ENCODE measurements around the gene RNF130. TPM values are rescaled to one million over a fixed set of nuclear protein-coding genes. Genes with fewer than 3 reads are reported as not detected.
"Not testable (repeated sequence)": the region's sequence is repeated elsewhere in the genome, so short reads cannot be mapped to it uniquely, and the experiment has no call there.

RNF130 gene
- total RNA-seq, 1 donor from 2014 or later = 183 TPM

- H3K4me3 Mint-ChIP-seq = no peak overlapping the region
- Histone ChIP-seq H3K4me3 (no peak overlapping the region), H2AFZ (replicated peaks) (no peak overlapping the region), H3K27me3 (no peaks in the 10 kb centered on the region), H4K20me1 (ENCODE audit: low read depth) (no peaks in the 10 kb centered on the region), H3K36me3 (no peaks in the 10 kb centered on the region), H3K4me1 (no peaks in the 10 kb centered on the region), H3F3A (ENCODE audit: low read depth) (peaks cover 23% of the 10 kb centered on the region), H3K4me2 (no peak overlapping the region), H3K79me2 (ENCODE audit: low read depth) (no peaks in the 10 kb centered on the region), H3K9me3 (ENCODE audit: low read depth) (no peaks in the 10 kb centered on the region), H3K27ac (no peak overlapping the region), H3K9ac (no peak overlapping the region)
- H3K9me3 Mint-ChIP-seq = peaks cover 2% of the 10 kb centered on the region
- TF ChIP-seq EZH2phosphoT487 (IDR thresholded peaks at IDR 0.05) = no peak
- TF ChIP-seq EZH2 (IDR thresholded peaks at IDR 0.05) = no peak
- TF ChIP-seq, protein P1, sequence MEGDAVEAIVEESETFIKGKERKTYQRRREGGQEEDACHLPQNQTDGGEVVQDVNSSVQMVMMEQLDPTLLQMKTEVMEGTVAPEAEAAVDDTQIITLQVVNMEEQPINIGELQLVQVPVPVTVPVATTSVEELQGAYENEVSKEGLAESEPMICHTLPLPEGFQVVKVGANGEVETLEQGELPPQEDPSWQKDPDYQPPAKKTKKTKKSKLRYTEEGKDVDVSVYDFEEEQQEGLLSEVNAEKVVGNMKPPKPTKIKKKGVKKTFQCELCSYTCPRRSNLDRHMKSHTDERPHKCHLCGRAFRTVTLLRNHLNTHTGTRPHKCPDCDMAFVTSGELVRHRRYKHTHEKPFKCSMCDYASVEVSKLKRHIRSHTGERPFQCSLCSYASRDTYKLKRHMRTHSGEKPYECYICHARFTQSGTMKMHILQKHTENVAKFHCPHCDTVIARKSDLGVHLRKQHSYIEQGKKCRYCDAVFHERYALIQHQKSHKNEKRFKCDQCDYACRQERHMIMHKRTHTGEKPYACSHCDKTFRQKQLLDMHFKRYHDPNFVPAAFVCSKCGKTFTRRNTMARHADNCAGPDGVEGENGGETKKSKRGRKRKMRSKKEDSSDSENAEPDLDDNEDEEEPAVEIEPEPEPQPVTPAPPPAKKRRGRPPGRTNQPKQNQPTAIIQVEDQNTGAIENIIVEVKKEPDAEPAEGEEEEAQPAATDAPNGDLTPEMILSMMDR (IDR thresholded peaks at IDR 0.05) = no peak
- H3K4me1 Mint-ChIP-seq = peaks cover 15% of the 10 kb centered on the region
- H3K36me3 Mint-ChIP-seq = no peaks in the 10 kb centered on the region
- peak overlapping the region; percentile 35 for H3K27ac Mint-ChIP-seq
- DNase-seq (ENCODE audit: low spot score) = no peak
- peaks cover 12% of the 10 kb centered on the region for H3K27me3 Mint-ChIP-seq (ENCODE audit: insufficient read depth, low read depth)
These were observed 21.7 kb upstream of the RNF130 start for GRCh38 chr5:180093241-180093640.

DNA sequence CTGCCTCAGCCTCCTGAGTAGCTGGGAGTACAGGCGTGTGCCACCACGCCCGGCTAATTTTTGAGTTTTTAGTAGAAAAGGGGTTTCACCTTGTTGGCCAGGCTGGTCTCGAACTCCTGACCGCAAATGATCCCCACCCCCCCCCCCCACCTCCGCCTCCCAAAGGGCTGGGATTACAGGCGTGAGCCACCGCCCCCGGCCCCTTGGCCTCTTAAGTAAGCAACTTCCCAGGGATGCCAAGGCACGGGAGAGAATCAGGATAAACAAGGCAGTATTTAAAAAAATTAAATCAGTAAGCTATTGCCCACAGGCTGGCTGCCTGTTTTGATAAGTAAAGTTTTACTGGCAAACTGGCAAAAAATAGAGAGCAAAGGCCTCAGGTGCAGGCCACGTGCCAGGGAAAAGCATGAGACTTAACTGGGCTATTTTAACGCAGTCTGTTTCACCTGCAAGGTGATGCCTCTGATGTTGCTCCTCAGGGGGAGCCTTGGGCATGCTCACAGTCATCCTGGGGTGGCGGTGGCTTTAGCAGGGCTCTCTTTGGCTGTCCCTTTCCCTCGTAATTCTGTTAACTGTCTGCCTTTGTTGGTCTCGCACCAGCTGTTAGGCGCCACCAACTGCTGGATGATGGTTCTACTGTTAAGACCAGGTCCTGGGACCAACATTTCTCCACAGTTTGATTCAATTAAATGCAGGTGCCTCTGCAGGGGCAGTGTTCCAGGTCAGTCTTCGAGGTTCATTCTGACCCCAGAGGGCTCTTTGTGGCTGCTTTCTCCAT is 19.4 kb upstream of the RNF130 start:
- Histone ChIP-seq H3K27me3 (no peaks in the 10 kb centered on the region), H3K79me2 (ENCODE audit: low read depth) (no peaks in the 10 kb centered on the region), H4K20me1 (ENCODE audit: low read depth) (no peaks in the 10 kb centered on the region), H2AFZ (replicated peaks) (no peak overlapping the region), H3K4me2 (peak overlapping the region; percentile 23), H3K4me1 (peaks cover under 1% of the 10 kb centered on the region), H3K9ac (no peak overlapping the region), H3K36me3 (no peaks in the 10 kb centered on the region), H3K4me3 (peak overlapping the region; percentile 41), H3K9me3 (ENCODE audit: low read depth) (no peaks in the 10 kb centered on the region), H3F3A (ENCODE audit: low read depth) (peaks cover 28% of the 10 kb centered on the region), H3K27ac (peak overlapping the region; percentile 23)
- H3K4me1 Mint-ChIP-seq = peaks cover 24% of the 10 kb centered on the region
- H3K36me3 Mint-ChIP-seq = no peaks in the 10 kb centered on the region
- peaks cover 6% of the 10 kb centered on the region for H3K9me3 Mint-ChIP-seq
- DNase-seq (ENCODE audit: low spot score) = peak; percentile 78
- H3K4me3 Mint-ChIP-seq = peak overlapping the region; percentile 80
- peaks cover 10% of the 10 kb centered on the region for H3K27me3 Mint-ChIP-seq (ENCODE audit: insufficient read depth, low read depth)
- TF ChIP-seq, protein P1 (IDR thresholded peaks at IDR 0.05) = peak; percentile 44
- no peak for TF ChIP-seq EZH2phosphoT487 (IDR thresholded peaks at IDR 0.05)
- H3K27ac Mint-ChIP-seq = peak overlapping the region; percentile 96

DNA sequence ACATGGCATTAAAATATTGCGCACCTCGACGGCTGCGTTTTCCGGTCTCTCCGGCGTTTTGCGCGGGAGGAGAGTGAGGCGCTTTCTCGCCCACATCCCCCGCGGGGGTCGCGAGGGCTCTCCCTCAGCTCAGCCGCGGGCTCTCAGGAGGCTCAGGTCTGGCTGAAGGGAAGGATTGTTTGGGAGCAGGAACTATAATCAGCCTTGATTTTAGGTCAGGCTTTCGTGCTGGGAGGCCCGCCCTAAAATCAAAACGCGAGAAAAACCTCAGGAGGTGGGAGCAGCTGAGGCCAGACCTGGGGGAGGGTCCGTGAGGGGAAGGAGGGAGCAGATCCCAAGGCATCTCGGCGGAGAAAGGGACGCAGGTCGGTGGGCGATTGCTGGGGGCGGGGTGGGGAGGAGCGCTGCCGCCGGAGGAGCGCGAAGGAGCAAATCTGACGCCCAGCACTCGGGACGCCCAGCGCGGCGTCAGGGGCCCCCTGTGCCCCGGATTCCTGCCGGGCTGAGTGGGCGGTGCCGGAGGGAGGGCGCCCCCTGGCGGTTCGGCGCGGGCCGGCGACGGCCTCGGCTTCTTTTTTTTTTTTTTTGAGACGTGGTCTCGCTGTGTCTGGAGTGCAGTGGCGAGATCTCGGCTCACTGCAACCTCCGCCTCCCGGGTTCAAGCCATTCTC is 18.7 kb upstream of the RNF130 start:
- Mint-ChIP-seq H3K4me3 (peak overlapping the region; percentile 87), H3K4me1 (peaks cover 29% of the 10 kb centered on the region), H3K27ac (peak overlapping the region; percentile 94), H3K27me3 (ENCODE audit: insufficient read depth, low read depth) (peaks cover 8% of the 10 kb centered on the region), H3K36me3 (no peaks in the 10 kb centered on the region), H3K9me3 (peaks cover 8% of the 10 kb centered on the region)
- no peak overlapping the region for H3K9ac ChIP-seq
- no peaks in the 10 kb centered on the region for H3K79me2 ChIP-seq (ENCODE audit: low read depth)
- no peaks in the 10 kb centered on the region for H3K36me3 ChIP-seq
- no peaks in the 10 kb centered on the region for H3K27me3 ChIP-seq
- no peaks in the 10 kb centered on the region for H4K20me1 ChIP-seq (ENCODE audit: low read depth)
- peak overlapping the region; percentile 71 for H3K4me2 ChIP-seq
- TF ChIP-seq EZH2phosphoT487 (IDR thresholded peaks at IDR 0.05) (no peak), EZH2 (IDR thresholded peaks at IDR 0.05) (no peak)
- TF ChIP-seq, protein P1 (IDR thresholded peaks at IDR 0.05) = peak; percentile 80
- no peaks in the 10 kb centered on the region for H3K9me3 ChIP-seq (ENCODE audit: low read depth)
- H3K27ac ChIP-seq = peak overlapping the region; percentile 79
- H3F3A ChIP-seq (ENCODE audit: low read depth) = peaks cover 35% of the 10 kb centered on the region
- peak; percentile 95 for DNase-seq (ENCODE audit: low spot score)
- H2AFZ ChIP-seq (replicated peaks) = peak overlapping the region; percentile 82
- peak overlapping the region; percentile 41 for H3K4me3 ChIP-seq
- H3K4me1 ChIP-seq = peaks cover 8% of the 10 kb centered on the region

DNA sequence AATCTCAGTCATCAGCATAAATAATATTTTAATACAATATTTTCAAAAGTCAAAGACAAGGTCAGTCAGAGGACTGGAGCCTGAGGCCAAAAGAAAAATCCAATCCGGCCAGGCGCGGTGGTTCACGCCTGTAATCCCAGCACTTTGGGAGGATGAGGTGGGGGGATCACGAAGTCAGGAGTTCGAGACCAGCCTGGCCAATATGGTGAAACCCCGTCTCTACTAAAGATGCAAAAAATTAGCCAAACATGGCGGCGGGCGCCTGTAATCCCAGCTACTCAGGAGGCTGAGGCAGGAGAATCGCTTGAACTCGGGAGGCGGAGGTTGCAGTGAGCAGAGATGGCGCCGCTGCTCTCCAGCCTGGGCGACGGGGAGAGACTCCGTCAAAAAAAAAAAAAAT is 18.1 kb upstream of the RNF130 start:
- Histone ChIP-seq H3K27ac (peak overlapping the region; percentile 79), H3F3A (ENCODE audit: low read depth) (peaks cover 41% of the 10 kb centered on the region), H3K4me2 (peak overlapping the region; percentile 71), H3K4me1 (peaks cover 14% of the 10 kb centered on the region), H3K4me3 (peak overlapping the region; percentile 41)
- H4K20me1 ChIP-seq (ENCODE audit: low read depth); H3K36me3 Mint-ChIP-seq; DNase-seq (ENCODE audit: low spot score); H3K9me3 Mint-ChIP-seq; H3K79me2 ChIP-seq (ENCODE audit: low read depth); H3K9me3 ChIP-seq (ENCODE audit: low read depth); H3K9ac ChIP-seq; H3K27ac Mint-ChIP-seq; H2AFZ ChIP-seq (replicated peaks); H3K27me3 ChIP-seq; H3K27me3 Mint-ChIP-seq (ENCODE audit: insufficient read depth, low read depth); H3K36me3 ChIP-seq: not testable (repeated sequence)
- Mint-ChIP-seq H3K4me1 (peaks cover 34% of the 10 kb centered on the region), H3K4me3 (peak overlapping the region; percentile 60)
